OCI-LY7 (cell line): Measurements from ENCODE around the gene CDKL1. TPM values are rescaled to one million over a fixed set of nuclear protein-coding genes. Genes with fewer than 3 reads are reported as not detected.
"Not testable (repeated sequence)": the region's sequence is repeated elsewhere in the genome, so short reads cannot be mapped to it uniquely, and the experiment has no call there.

Source experiments
- BruUV-seq: library from RNA; stranded (reverse); fragments of 400-500 nt; replicated peaks from 2 replicates; lab custom pipeline; 2021; lab: Mats Ljungman, UMichigan
- CTCF ChIA-PET: fragments of 300-600 bp; sonication (Branson Sonifier 250); formaldehyde crosslinking; loops from one replicate; lab custom pipeline; 2022; ENCODE audit warnings: antibody characterized with exemption; ENCODE audit not compliant: unreplicated experiment; lab: Charles Lee
- POLR2A ChIA-PET: fragments of 300-600 bp; sonication (Branson Sonifier 250); formaldehyde crosslinking; loops from one replicate; lab custom pipeline; 2022; ENCODE audit warnings: antibody characterized with exemption; lab: Charles Lee
- DNase-seq: peaks from one replicate; pipeline ENCODE4 v3.0.0-alpha.2; 2015; ENCODE audit warnings: low spot score
- H2AFZ ChIP-seq: fragments of 200-600 bp; sonication (generic), shearing (Covaris generic); 2 replicates; pipeline ENCODE4 v1.6.1; 2014; ENCODE audit warnings: mild to moderate bottlenecking, antibody characterized with exemption, low read length, moderate library complexity
- H3K27ac ChIP-seq: fragments of 200-600 bp; sonication (generic); 2 replicates; pipeline ENCODE4 v1.5.1; 2014; ENCODE audit warnings: mixed run types, low read depth, mild to moderate bottlenecking, moderate library complexity, low read length, inconsistent platforms; ENCODE audit not compliant: poor library complexity, severe bottlenecking
- H3K36me3 ChIP-seq: fragments of 200-600 bp; sonication (generic); 2 replicates; pipeline ENCODE4 v1.6.1; 2014; ENCODE audit warnings: mild to moderate bottlenecking, antibody characterized with exemption, low read length, moderate library complexity, mixed read lengths; ENCODE audit not compliant: insufficient read depth
- H3K4me1 ChIP-seq: fragments of 200-600 bp; sonication (generic); 2 replicates; pipeline ENCODE4 v1.5.1; 2014; ENCODE audit warnings: mild to moderate bottlenecking, low read length; ENCODE audit not compliant: insufficient read depth, poor library complexity, severe bottlenecking
- H3K4me2 ChIP-seq: fragments of 200-600 bp; sonication (generic); 2 replicates; pipeline ENCODE4 v1.6.1; 2014; ENCODE audit warnings: mild to moderate bottlenecking, low read length
- H3K4me3 ChIP-seq: fragments of 200-600 bp; sonication (generic); 2 replicates; pipeline ENCODE4 v1.5.1; 2014; ENCODE audit warnings: mild to moderate bottlenecking, low read depth, low read length; ENCODE audit not compliant: poor library complexity, severe bottlenecking
- H3K79me2 ChIP-seq: fragments of 200-600 bp; sonication (generic); 2 replicates; pipeline ENCODE4 v1.6.1; 2016; ENCODE audit warnings: low read depth, mild to moderate bottlenecking, low read length, moderate library complexity, mixed read lengths; ENCODE audit not compliant: insufficient read depth
- H3K9me2 ChIP-seq: fragments of 200-600 bp; sonication (generic); 2 replicates; pipeline ENCODE4 v1.6.1; 2016; ENCODE audit warnings: mild to moderate bottlenecking, low read length, mixed read lengths; ENCODE audit not compliant: insufficient read depth
- H3K9me3 ChIP-seq: fragments of 200-600 bp; sonication (generic); 2 replicates; pipeline ENCODE4 v1.6.1; 2014; ENCODE audit warnings: mild to moderate bottlenecking, mixed run types, low read length, mixed read lengths
- H4K20me1 ChIP-seq: fragments of 200-600 bp; sonication (generic); 2 replicates; pipeline ENCODE4 v1.6.1; 2014; ENCODE audit warnings: mild to moderate bottlenecking, antibody characterized with exemption, low read length, moderate library complexity, mixed read lengths; ENCODE audit not compliant: insufficient read depth
- CTCF ChIP-seq: fragments of 200-600 bp; sonication (generic); conservative IDR thresholded peaks from 2 replicates; pipeline ENCODE4 v1.5.1; 2014; ENCODE audit warnings: mild to moderate bottlenecking, antibody characterized with exemption, low read length, moderate library complexity, mixed read lengths
- EZH2phosphoT487 ChIP-seq: fragments of 200-600 bp; sonication (generic); IDR thresholded peaks from 2 replicates; pipeline ENCODE4 v1.6.1; 2018; ENCODE audit warnings: low read depth, borderline replicate concordance, mild to moderate bottlenecking, mixed run types, antibody characterized with exemption, low read length, moderate library complexity, mixed read lengths
- intact Hi-C: fragments of 100-400 bp; cut with micrococcal nuclease; formaldehyde crosslinking; loops from one replicate; pipeline ENCODE4 v1.10.0; 2022; ENCODE audit not compliant: unreplicated experiment
- total RNA-seq, 2 experiments: library from RNA; depleted of rRNA in 1 of 2; stranded (reverse); fragments of >200 nt in 1 of 2; shearing (Covaris generic) in 1 of 2; gene quantifications; 2 replicates each; pipeline ENCODE4 v1.2.3, GENCODE V29; 2014 to 2022

CDKL1 gene
- total RNA-seq, 2 experiments from 2014 or later: 0.09 to 0.36 TPM

- H3K9me2 ChIP-seq: no peaks in the 10 kb centered on the region
- H3K9me3 ChIP-seq: no peaks in the 10 kb centered on the region
- H3K4me2 ChIP-seq: no peak overlapping the region
- intact Hi-C loops: no loop called here
- POLR2A ChIA-PET: interaction anchor here (0.9 to 1.6 kb wide), 2 partner anchors 22 to 26 kb away, joined by 3 to 4 read pairs; no protein-coding TSS in a partner anchor
- H2AFZ ChIP-seq: no peak overlapping the region
- H3K36me3 ChIP-seq: no peaks in the 10 kb centered on the region
- DNase-seq: no peak
- no peaks in the 10 kb centered on the region for H4K20me1 ChIP-seq
- H3K27ac ChIP-seq: no peak overlapping the region
- TF ChIP-seq CTCF (no peak), EZH2phosphoT487 (no peak)
- no peaks in the 10 kb centered on the region for H3K79me2 ChIP-seq
- H3K4me1 ChIP-seq: no peaks in the 10 kb centered on the region
- CTCF ChIA-PET: no interaction called here
- no peak overlapping the region for H3K4me3 ChIP-seq
- no TSS peak for BruUV-seq
Measured at GRCh38 chr14:50357124-50357523, 39.6 kb downstream of the CDKL1 start.

DNA sequence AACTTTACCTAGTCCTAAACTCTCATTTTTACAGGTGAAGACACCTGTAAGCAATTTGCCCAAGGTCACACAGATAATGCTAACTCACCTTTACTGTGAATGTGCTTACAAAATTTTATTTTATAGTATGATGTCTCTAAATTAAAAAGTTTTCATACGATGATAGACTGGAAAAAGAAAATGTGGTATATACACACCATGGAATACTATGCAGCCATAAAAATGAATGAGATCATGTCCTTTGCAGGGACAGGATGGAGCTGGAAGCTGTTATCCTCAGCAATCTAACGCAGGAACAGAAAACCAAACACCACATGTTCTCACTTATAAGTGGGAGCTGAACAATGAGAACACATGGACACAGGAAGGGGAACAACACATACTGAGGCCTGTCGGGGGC, 40.4 kb downstream of the CDKL1 start:
- DNase-seq, H4K20me1 ChIP-seq, H3K9me3 ChIP-seq, intact Hi-C loops, CTCF ChIA-PET, BruUV-seq, H3K4me3 ChIP-seq, H3K79me2 ChIP-seq, H3K4me1 ChIP-seq, H3K36me3 ChIP-seq, H3K9me2 ChIP-seq, H3K27ac ChIP-seq, H2AFZ ChIP-seq, H3K4me2 ChIP-seq: not testable (repeated sequence)
- POLR2A ChIA-PET: interaction anchor here (0.9 to 1.6 kb wide), 2 partner anchors 21 to 25 kb away, joined by 3 to 4 read pairs; no protein-coding TSS in a partner anchor

GRCh38 chr14:50355692-50356091, 41.0 kb downstream of the CDKL1 start:
- no peak for DNase-seq
- ChIA-PET POLR2A (interaction anchor here (1.6 kb wide), 1 partner anchor 24 kb away, joined by 4 read pairs; no protein-coding TSS in a partner anchor), CTCF (no interaction called here)
- no peaks in the 10 kb centered on the region for H3K79me2 ChIP-seq
- no peaks in the 10 kb centered on the region for H3K9me2 ChIP-seq
- no peak overlapping the region for H3K27ac ChIP-seq
- H3K4me3 ChIP-seq: no peak overlapping the region
- no peaks in the 10 kb centered on the region for H4K20me1 ChIP-seq
- no peaks in the 10 kb centered on the region for H3K36me3 ChIP-seq
- H3K4me2 ChIP-seq: no peak overlapping the region
- H3K9me3 ChIP-seq: no peaks in the 10 kb centered on the region
- no peak for TF ChIP-seq EZH2phosphoT487
- no peak overlapping the region for H2AFZ ChIP-seq
- intact Hi-C loops: no loop called here
- BruUV-seq: no TSS peak
- H3K4me1 ChIP-seq: no peaks in the 10 kb centered on the region

DNA sequence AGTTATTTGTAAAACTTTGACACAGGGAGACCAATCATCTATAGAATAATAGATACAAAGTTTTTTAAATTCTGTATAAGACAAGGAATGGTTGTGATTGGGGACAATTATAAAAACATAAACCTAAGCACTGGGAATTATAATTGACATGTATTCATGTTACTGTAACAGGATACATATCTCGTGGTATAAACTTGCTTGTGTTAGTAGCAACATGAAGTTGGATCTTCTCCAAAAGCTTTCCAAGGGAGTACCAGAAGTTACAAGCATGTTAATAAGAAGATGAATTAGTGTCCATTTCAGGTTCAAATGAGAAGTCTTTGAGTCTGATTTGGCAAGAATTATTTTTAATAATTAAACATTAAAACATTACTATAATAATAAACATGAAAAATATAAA, 42.2 kb downstream of the CDKL1 start:
- intact Hi-C loops: no loop called here

More for the DNA sequence above, 42.2 kb downstream of the CDKL1 start:
- Histone ChIP-seq H3K36me3 (no peaks in the 10 kb centered on the region), H4K20me1 (no peaks in the 10 kb centered on the region), H3K9me3 (no peaks in the 10 kb centered on the region), H3K4me2 (no peak overlapping the region), H3K4me1 (no peaks in the 10 kb centered on the region), H3K27ac (no peak overlapping the region), H3K79me2 (no peaks in the 10 kb centered on the region), H2AFZ (no peak overlapping the region), H3K4me3 (no peak overlapping the region), H3K9me2 (no peaks in the 10 kb centered on the region)
- DNase-seq: no peak
- TF ChIP-seq CTCF: no peak
- no peak for TF ChIP-seq EZH2phosphoT487
- POLR2A ChIA-PET: interaction anchor here (1.1 kb wide), 1 partner anchor 20 kb away, joined by 3 read pairs; no protein-coding TSS in a partner anchor
- BruUV-seq: no TSS peak
- CTCF ChIA-PET: no interaction called here
